HCT116 (cell line): ENCODE measurements around the gene NXPE3. TPM values are rescaled to one million over a fixed set of nuclear protein-coding genes. Genes with fewer than 3 reads are reported as not detected.

Experiments used
- ATAC-seq: fragments of 200-7000 bp; cut with Tn5 transposase; 2 replicates; pipeline ENCODE4 v1.9.1; 2020; ENCODE audit warnings: mild to moderate bottlenecking, moderate library complexity
- BruUV-seq: library from RNA; stranded (reverse); fragments of 400-500 nt; replicated peaks from 2 replicates; lab custom pipeline; 2021; lab: Mats Ljungman, UMichigan
- CTCF ChIA-PET: fragments of 300-600 bp; sonication (Branson Sonifier 250); formaldehyde crosslinking; loops from one replicate; lab custom pipeline; 2021; ENCODE audit warnings: antibody characterized with exemption; lab: Charles Lee
- POLR2A ChIA-PET: fragments of 300-600, 350-600 bp; sonication (Branson Sonifier 250); formaldehyde crosslinking; loops from one replicate; lab custom pipeline; 2021; ENCODE audit warnings: antibody characterized with exemption; lab: Charles Lee
- RAD21 ChIA-PET, 2 experiments: fragments of 300-600 bp; sonication (Branson Sonifier 250); formaldehyde crosslinking; loops; one replicate each; lab custom pipeline; 2023; ENCODE audit warnings: low total read pairs in 2 of 2; ENCODE audit not compliant: uncharacterized antibody in 2 of 2, unreplicated experiment in 2 of 2, low non-redundant PET in 1 of 2; lab: Charles Lee
- DNase-seq: peaks from one replicate; pipeline ENCODE4 v3.0.0-alpha.2; 2010; ENCODE audit warnings: low read depth, low spot score
- H2AFZ ChIP-seq: fragments of 200-600 bp; shearing (Covaris generic), sonication (generic); 2 replicates; pipeline ENCODE4 v1.6.1; 2017; ENCODE audit warnings: low read depth, mixed run types, mixed read lengths, antibody characterized with exemption, low read length; ENCODE audit not compliant: poor library complexity, severe bottlenecking
- H3K27ac ChIP-seq: 2 replicates; pipeline ENCODE4 v1.5.1; 2012; ENCODE audit warnings: low read depth, low read length
- H3K27me3 ChIP-seq: fragments of 200-600 bp; sonication (generic); 2 replicates; pipeline ENCODE4 v1.6.1; 2016; ENCODE audit warnings: mixed run types, low read length, mixed read lengths; ENCODE audit not compliant: insufficient read depth
- H3K36me3 ChIP-seq, 2 experiments: fragments of 200-500 bp in 1 of 2; fragments of 200-600 bp in 1 of 2; sonication (Bioruptor generic) in 1 of 2; sonication (generic) in 1 of 2; 2 replicates each; pipeline versions ENCODE4 v1.5.1 to v1.6.1; 2014 to 2016; ENCODE audit warnings: low read length in 2 of 2, inconsistent platforms in 1 of 2, mixed read lengths in 1 of 2, mixed run types in 1 of 2; ENCODE audit not compliant: insufficient read depth in 2 of 2, control insufficient read depth in 1 of 2
- H3K4me1 ChIP-seq, 2 experiments: fragments of 200-600 bp in 1 of 2; sonication (generic) in 1 of 2; 2 replicates each; pipeline versions ENCODE4 v1.5.1 to v1.6.1; 2012 to 2017; ENCODE audit warnings: low read length in 2 of 2, inconsistent platforms in 1 of 2, mild to moderate bottlenecking in 1 of 2, mixed read lengths in 1 of 2, mixed run types in 1 of 2, moderate library complexity in 1 of 2; ENCODE audit not compliant: insufficient read depth in 2 of 2, control insufficient read depth in 1 of 2
- H3K4me2 ChIP-seq: fragments of 200-600 bp; sonication (generic); 2 replicates; pipeline ENCODE4 v1.6.1; 2017; ENCODE audit warnings: mixed run types, low read length, mixed read lengths
- H3K4me3 ChIP-seq, 2 experiments: fragments of 200-600 bp in 1 of 2; sonication (generic) in 1 of 2; replicated peaks in 1 of 2; 2 replicates each; pipeline ENCODE4 v1.5.1; 2011 to 2016; ENCODE audit warnings: low read length in 2 of 2, control low read depth in 1 of 2, low read depth in 1 of 2, mild to moderate bottlenecking in 1 of 2, mixed read lengths in 1 of 2, mixed run types in 1 of 2
- H3K79me2 ChIP-seq: fragments of 200-600 bp; sonication (generic); 2 replicates; pipeline ENCODE4 v1.6.1; 2017; ENCODE audit warnings: mild to moderate bottlenecking, mixed run types, low read length, moderate library complexity, mixed read lengths; ENCODE audit not compliant: insufficient read depth
- H3K9ac ChIP-seq: fragments of 200-600 bp; sonication (generic); 2 replicates; pipeline ENCODE4 v1.6.1; 2016; ENCODE audit warnings: low read length, mixed read lengths
- H3K9me2 ChIP-seq: fragments of 200-600 bp; sonication (generic), shearing (Covaris generic); 2 replicates; pipeline ENCODE4 v1.6.1; 2017; ENCODE audit warnings: mixed run types, mild to moderate bottlenecking, moderate library complexity; ENCODE audit not compliant: insufficient read depth
- H3K9me3 ChIP-seq, 2 experiments: fragments of 200-500 bp in 1 of 2; fragments of 200-600 bp in 1 of 2; sonication (Bioruptor generic) in 1 of 2; sonication (generic) in 1 of 2; 2 replicates each; pipeline ENCODE4 v1.6.1; 2014 to 2017; ENCODE audit warnings: low read length in 2 of 2, mixed read lengths in 2 of 2, inconsistent platforms in 1 of 2, low read depth in 1 of 2, mild to moderate bottlenecking in 1 of 2, mixed run types in 1 of 2, moderate library complexity in 1 of 2; ENCODE audit not compliant: control insufficient read depth in 1 of 2, insufficient read depth in 1 of 2
- H4K20me1 ChIP-seq: fragments of 200-600 bp; sonication (generic), shearing (Covaris generic); 2 replicates; pipeline ENCODE4 v1.6.1; 2017; ENCODE audit warnings: mixed run types, mild to moderate bottlenecking, moderate library complexity; ENCODE audit not compliant: insufficient read depth
- FOSL1 ChIP-seq: IDR thresholded peaks from 2 replicates; pipeline ENCODE4 v1.6.1; 2012; ENCODE audit warnings: low read depth
- SP1 ChIP-seq: IDR thresholded peaks from 2 replicates; pipeline ENCODE4 v1.6.1; 2012; ENCODE audit warnings: low read depth
- TCF7L2 ChIP-seq: IDR thresholded peaks from 2 replicates; pipeline ENCODE4 v1.7.0; 2011; ENCODE audit warnings: borderline replicate concordance, inconsistent platforms; ENCODE audit not compliant: insufficient read depth, insufficient read length; ENCODE audit errors: extremely low read depth
- intact Hi-C: fragments of 100-400 bp; cut with micrococcal nuclease; formaldehyde crosslinking; loops from 2 replicates; pipeline ENCODE4 v1.10.0; 2022
- total RNA-seq: library from RNA; stranded (reverse); gene quantifications from one replicate; pipeline ENCODE4 v1.2.1, GENCODE V29; 2021; ENCODE audit not compliant: unreplicated experiment

The NXPE3 gene
- total RNA-seq, 1 experiment from 2014 or later, result 4.3 TPM

- Histone ChIP-seq H3K27ac (no peak overlapping the region), H3K4me1 (peaks cover 3 to 10% of the 10 kb centered on the region in 2 experiments), H3K4me2 (no peak overlapping the region), H3K9ac (no peak overlapping the region), H4K20me1 (no peaks in the 10 kb centered on the region), H3K27me3 (no peaks in the 10 kb centered on the region), H3K9me2 (no peaks in the 10 kb centered on the region), H3K79me2 (no peaks in the 10 kb centered on the region), H3K4me3 (no peak overlapping the region), H2AFZ (no peak overlapping the region), H3K9me3 (no peaks in the 10 kb centered on the region), H3K36me3 (no peaks in the 10 kb centered on the region)
- CTCF ChIA-PET, result no interaction called here
- no peak for DNase-seq
- POLR2A ChIA-PET, result interaction anchor here (1.7 to 2.2 kb wide), 2 partner anchors 9 to 11 kb away, joined by 3 to 12 read pairs; partner anchors contain the start of gene NFKBIZ
- no peak for ATAC-seq
- TF ChIP-seq TCF7L2, result no peak
- no TSS peak for BruUV-seq
- RAD21 ChIA-PET, result no interaction called here
- intact Hi-C loops, result no loop called here
Measured at GRCh38 chr3:101840066-101840465, 61.1 kb downstream of the NXPE3 start.

- Histone ChIP-seq H2AFZ (no peak overlapping the region), H3K9ac (no peak overlapping the region), H3K4me2 (0 out of 2 replicates have a peak overlapping the region, but pooled peaks have one; percentile 30), H3K79me2 (no peaks in the 10 kb centered on the region), H3K36me3 (no peaks in the 10 kb centered on the region), H3K27me3 (no peaks in the 10 kb centered on the region), H3K4me3 (no peak overlapping the region), H3K4me1 (peaks cover 3 to 10% of the 10 kb centered on the region in 2 experiments), H3K9me2 (no peaks in the 10 kb centered on the region), H3K9me3 (no peaks in the 10 kb centered on the region), H4K20me1 (no peaks in the 10 kb centered on the region), H3K27ac (no peak overlapping the region)
- DNase-seq, result no peak
- ChIA-PET POLR2A (no interaction called here), CTCF (no interaction called here), RAD21 (no interaction called here)
- intact Hi-C loops, result no loop called here
- ATAC-seq, result peak; percentile 78
- TF ChIP-seq FOSL1 (no peak), SP1 (no peak)
- BruUV-seq, result no TSS peak
Measured at GRCh38 chr3:101842245-101842934, 63.4 kb downstream of the NXPE3 start.
